IMR-90 (cell line): ENCODE results near the gene KANSL1L.

Source experiments
- MAFK ChIP-seq: IDR thresholded peaks from 2 replicates; pipeline ENCODE4 v1.6.1; 2012; ENCODE audit warnings: low read depth, low read length, improper control_type of control experiment
- MAZ ChIP-seq: IDR thresholded peaks from 2 replicates; pipeline ENCODE4 v1.6.1; 2012; ENCODE audit warnings: low read depth, mild to moderate bottlenecking, low read length, improper control_type of control experiment, moderate library complexity, borderline replicate concordance
- MXI1 ChIP-seq: IDR thresholded peaks from 2 replicates; pipeline ENCODE4 v1.6.1; 2012; ENCODE audit warnings: low read depth, mild to moderate bottlenecking, low read length, moderate library complexity, borderline replicate concordance
- POLR2A ChIP-seq: IDR thresholded peaks from 2 replicates; pipeline ENCODE4 v1.6.1; 2012; ENCODE audit warnings: mild to moderate bottlenecking, low read depth, low read length
- TF ChIP-seq, protein P1 (sequence below): conservative IDR thresholded peaks from 2 replicates; pipeline ENCODE4 v1.5.1; 2012; ENCODE audit warnings: mild to moderate bottlenecking, low read depth, low read length, improper control_type of control experiment

DNA sequence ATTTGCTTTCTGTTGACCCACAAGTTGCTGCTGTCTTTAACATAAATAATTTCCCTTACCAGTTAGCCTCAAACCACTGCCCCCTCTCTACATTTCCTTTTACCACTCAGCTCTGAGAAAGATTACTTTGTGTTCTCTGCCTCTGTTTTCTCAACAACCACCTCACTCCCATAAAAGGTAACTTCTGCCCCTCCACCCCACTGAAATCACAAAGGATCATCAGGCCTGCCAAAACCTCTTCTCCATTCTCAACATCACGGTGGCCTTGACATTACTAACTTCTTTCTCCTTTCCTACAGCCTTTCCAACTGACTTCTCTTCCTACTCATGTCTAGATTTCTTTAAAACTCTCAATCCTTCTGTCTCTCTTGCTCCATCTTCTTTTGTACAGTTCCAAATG lies 43.9 kb upstream of the KANSL1L start:
- TF ChIP-seq, protein P1, sequence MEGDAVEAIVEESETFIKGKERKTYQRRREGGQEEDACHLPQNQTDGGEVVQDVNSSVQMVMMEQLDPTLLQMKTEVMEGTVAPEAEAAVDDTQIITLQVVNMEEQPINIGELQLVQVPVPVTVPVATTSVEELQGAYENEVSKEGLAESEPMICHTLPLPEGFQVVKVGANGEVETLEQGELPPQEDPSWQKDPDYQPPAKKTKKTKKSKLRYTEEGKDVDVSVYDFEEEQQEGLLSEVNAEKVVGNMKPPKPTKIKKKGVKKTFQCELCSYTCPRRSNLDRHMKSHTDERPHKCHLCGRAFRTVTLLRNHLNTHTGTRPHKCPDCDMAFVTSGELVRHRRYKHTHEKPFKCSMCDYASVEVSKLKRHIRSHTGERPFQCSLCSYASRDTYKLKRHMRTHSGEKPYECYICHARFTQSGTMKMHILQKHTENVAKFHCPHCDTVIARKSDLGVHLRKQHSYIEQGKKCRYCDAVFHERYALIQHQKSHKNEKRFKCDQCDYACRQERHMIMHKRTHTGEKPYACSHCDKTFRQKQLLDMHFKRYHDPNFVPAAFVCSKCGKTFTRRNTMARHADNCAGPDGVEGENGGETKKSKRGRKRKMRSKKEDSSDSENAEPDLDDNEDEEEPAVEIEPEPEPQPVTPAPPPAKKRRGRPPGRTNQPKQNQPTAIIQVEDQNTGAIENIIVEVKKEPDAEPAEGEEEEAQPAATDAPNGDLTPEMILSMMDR = no peak
- TF ChIP-seq MAZ (no peak), POLR2A (no peak), MAFK (no peak), MXI1 (no peak)
